Measurements from ENCODE around the gene NFIA.

Gene NFIA

GRCh38 chr1:61280452-61280851 is 198.1 kb downstream of the NFIA start:
- no peak for DNase-seq

DNA sequence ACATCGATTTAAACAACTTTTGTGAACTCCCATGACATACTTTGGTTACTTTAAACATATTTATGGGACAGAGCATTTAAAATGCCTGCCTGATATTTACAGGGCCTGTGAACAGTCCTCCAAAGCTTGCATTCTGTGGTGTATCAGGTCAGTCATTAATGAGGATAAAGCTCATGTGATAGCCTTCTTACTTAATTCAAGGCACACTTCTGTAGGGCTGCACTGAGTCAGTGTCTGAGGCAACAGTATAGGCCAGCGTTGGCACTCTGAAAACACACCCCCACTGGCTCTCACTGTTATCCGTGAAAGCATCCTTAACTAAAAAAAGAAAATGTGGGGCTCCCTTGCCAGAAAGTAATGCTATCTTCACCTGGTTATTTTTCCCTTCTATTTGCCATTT is 200.0 kb downstream of the NFIA start:
- DNase-seq = no peak

DNA sequence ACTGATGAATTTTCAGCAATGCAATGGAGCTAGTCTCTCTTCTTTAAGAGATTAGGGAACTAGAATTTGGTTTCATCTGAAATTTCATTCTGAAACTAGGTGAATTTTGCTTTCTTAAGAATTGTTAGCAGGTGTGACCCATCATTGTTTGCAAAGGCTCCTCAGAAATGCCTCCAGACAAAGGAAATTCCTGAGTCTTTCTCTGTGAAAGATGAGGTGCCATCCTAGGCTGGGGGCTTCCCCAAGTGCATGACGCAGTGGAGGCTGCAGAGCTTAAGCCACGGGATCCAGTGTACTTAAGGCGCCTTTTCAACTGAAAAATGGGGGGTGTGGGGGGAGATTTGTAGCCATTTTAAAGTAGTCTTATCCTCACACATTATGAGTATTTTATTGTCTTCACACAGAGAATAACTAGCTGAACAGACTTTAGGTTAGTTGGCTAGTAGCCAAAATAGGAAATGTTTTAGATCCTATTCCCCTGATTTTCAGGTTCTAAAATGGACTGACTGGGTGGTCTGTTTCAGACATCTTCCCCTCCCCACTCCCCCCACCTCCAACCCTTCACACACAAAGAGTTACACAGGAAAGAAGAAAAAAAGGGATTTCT is 202.0 kb downstream of the NFIA start:
- no peak for DNase-seq

- no peak for DNase-seq
These were observed 202.6 kb downstream of the NFIA start for GRCh38 chr1:61284936-61285335.

- no peak for DNase-seq
These were observed 203.1 kb downstream of the NFIA start for GRCh38 chr1:61285371-61285885.

DNA sequence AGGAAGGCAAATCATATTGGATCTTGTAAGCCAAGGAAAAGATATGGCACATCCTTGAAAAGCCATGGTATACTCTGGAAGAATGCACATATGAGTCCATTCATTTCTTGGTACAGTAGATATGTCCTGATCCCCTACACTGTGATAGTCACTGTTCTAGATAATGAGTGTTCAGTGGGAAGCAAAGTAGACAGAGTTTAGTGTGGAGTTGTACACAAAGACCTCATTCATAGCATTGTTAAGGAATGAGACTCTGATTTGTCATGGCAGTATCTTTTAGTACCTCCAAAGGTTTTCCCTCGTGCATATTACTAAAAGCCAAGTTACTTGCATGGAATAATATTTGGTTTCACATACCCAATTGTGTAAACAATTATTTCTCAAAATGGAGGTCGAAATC is 204.7 kb downstream of the NFIA start:
- DNase-seq = no peak

GRCh38 chr1:61287734-61288133 is 205.4 kb downstream of the NFIA start:
- no peak for DNase-seq

DNA sequence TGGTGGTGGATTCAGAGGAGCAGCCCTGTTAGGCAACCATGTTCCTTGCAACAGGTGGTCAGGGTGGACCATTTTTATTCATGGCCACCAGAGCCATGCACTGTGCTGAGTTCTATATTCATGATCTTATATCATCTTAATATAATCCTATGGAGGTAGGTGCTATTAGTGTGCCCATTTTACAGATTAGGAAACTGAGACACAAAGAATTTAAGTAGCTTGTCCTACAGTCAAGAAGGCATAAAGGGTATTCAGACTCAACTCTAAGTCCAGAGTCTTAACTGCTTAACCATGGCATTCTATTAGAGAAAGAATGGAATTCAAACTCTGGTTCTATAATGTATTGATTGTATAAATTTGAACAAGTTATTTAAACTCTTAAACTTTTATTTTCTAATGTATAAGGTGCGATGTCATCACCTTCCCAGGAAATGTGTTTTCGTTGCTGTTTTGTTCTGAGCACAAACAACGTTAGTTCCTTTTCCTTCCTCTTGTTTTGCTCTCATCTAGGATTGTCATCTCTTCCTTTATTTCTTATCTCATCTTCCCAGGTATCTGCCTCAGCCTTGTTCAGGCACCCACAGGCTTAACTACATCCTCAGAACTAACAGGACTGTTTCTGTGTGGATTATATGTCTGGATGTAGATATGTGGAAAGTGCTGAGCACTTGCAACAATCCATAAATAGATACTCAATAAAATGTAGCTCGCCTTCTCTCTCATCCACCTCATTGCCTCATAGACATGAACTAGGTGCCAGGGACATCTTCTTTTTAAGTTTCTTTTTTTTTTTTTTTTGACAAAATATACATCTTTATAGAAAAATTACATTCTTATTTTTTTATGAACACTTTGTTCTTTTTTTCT is 207.1 kb downstream of the NFIA start:
- no peak for DNase-seq

DNA sequence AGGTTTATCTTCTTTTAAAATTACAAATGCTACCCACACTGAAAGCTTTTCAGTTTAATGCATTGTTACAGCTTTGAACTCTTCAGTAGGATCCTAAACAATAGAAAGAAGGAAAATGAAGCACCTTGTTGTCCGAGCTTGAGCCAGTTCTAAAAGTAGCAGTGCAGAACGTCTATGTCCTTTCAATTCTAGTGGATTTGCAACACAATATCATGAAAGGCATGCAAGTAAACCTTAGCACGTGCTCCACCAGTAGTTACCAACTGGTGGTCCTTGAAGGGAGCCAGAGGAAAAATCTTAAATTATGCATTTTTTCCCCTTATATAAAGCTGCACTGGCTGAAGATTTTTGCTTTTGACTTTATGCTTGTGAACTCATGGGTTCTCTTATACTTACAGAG is 208.2 kb downstream of the NFIA start:
- no peak for DNase-seq

- DNase-seq = no peak
These were observed 210.8 kb downstream of the NFIA start for GRCh38 chr1:61293197-61293596.

DNA sequence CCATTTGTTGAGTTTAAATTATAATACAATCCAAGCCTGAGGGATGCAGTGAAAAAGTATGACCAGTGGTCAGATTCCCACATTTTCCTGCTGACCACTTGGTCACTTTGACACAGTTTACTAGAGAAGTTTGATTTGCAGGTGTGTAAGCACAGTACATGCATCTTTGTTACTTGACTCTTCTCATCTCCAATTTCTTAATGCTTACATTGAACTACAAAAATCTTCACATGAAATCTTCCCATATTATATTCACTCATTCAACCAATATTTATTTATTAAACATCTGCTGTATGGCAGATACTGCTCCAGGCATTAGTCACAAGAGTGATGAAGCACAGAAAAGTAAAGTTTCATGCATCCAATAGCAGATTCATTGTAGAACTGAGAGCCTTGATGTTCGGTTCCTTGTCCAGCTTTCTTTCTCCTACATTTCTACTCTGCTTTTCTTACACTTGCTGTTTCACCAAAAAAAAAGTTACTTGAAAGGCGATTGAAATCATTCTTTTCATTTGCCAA is 211.7 kb downstream of the NFIA start:
- no peak for DNase-seq

DNA sequence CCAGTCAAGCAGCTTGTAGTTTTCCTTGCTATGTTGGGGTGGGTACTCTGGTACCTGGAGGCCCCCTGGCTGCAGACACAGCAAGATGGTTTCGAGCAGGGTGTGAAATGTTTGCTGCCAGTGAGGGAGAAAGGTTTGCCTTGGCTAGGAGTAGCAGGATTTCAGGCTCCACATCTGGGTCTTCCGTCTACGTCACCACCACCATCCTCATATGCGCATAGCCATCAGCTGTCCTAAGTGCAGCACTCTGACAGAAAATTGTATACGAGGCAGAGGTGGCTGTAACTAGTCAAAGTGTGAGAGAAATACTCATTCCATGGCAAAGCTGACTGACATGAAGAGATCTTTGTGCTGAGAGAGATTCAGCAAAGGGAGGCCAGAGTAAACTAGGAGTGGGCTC is 212.6 kb downstream of the NFIA start:
- DNase-seq = no peak

DNA sequence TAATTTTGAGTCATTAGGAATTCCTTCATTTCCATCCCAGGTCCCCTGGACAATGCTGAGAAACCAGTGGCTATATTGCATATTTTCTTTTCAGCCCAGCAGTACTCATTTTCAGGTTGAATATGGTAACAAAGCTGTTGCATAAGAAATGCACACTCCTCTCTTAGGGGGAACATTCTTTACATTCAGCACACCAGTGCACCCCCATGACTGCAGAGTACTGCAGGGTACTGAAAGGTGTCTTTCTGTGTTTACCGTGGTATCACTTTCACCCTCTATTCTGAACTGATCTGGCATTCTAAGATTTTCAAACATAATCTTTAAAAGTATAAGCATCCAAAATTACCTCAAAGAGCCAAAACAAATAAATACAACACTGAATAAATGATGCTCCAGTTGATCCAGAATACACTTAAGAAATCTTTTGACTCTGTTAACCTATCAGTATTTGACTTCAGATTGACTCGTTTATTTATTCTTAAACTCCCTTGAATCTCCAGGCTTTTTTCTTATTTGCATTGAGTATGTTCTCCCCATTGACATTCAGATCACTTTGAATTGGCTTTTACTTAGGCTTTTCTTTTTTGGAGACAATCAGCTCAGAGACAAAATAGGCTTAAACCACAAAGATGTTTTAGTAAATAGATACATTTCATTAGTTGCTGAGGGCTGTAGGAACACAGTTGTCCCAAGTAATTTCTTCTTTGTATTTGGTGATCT is 213.6 kb downstream of the NFIA start:
- DNase-seq = no peak

- no peak for DNase-seq
These were observed 215.5 kb downstream of the NFIA start for GRCh38 chr1:61297887-61298286.

DNA sequence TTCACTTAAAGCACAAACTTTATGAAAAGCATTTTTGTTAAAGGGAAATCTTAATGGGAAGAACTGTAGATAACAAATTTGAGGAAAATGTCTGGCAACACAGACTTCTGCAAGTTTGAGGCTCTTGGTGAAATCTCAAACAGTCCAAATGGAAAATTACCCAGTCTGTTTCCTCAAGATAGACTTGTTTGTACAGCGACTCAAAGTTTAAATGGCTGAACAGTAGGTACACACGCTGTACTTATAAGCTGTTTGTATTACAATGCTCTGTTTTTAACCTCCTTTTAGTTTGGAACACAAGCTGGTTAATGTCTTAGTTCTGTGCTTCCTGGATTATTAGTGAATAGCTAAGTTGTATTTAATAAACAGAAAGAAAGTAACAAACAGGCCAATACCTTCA is 217.1 kb downstream of the NFIA start:
- no peak for DNase-seq

GRCh38 chr1:61300899-61301298 is 218.5 kb downstream of the NFIA start:
- DNase-seq = no peak

- no peak for DNase-seq
These were observed 219.7 kb downstream of the NFIA start for GRCh38 chr1:61301824-61302657.

- DNase-seq = no peak
These were observed 225.2 kb downstream of the NFIA start for GRCh38 chr1:61307422-61308142.

- no peak for DNase-seq
These were observed 227.7 kb downstream of the NFIA start for GRCh38 chr1:61310057-61310456.

GRCh38 chr1:61310538-61310937 is 228.2 kb downstream of the NFIA start:
- no peak for DNase-seq

GRCh38 chr1:61313906-61314422 is 231.6 kb downstream of the NFIA start:
- DNase-seq = no peak

- DNase-seq = no peak
These were observed 232.7 kb downstream of the NFIA start for GRCh38 chr1:61315011-61315410.
